GM20431 (cell line): ENCODE measurements around the gene KLHDC10.
"Not testable (repeated sequence)": the region's sequence is repeated elsewhere in the genome, so short reads cannot be mapped to it uniquely, and the experiment has no call there.

Source experiments
- in situ Hi-C: fragments of 300-500 bp; cut with MseI, MboI; formaldehyde crosslinking; loops from one replicate; pipeline ENCODE4 v1.15.0; 2020; ENCODE audit warnings: low sequenced_read_pairs; ENCODE audit not compliant: unreplicated experiment

Gene KLHDC10

DNA sequence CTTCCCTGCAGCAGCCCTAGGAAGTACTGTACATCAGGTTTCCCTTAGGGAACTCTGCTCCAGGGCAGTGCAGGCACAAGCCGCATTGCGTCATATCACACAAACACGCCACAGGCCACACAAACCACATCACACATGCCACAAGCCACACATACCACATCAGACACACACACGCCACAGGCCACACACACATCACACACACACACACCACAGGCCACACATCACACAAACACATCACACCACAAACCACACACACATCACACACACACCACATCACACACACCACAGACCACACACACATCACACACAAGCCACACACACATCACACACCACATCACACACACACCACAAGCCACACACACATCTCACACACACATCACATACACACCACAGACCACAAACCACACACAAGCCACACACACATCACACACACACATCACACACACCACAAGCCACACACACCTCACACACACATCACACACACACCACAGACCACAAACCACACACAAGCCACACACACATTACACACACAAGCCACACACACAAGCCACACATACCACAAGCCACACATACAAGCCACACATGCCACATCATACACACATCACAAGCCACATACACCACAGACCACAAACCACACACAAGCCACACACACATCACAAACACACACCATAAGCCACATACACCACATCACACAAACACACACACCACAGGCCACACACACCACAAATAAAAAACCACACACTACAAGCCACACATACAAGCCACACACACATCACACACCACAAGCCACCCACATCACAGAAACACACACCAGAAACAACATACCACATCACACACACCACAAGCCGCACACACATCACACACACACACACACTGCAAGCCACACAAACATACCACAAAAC is 81.5 kb downstream of the KLHDC10 start:
- in situ Hi-C loops, result no loop called here

DNA sequence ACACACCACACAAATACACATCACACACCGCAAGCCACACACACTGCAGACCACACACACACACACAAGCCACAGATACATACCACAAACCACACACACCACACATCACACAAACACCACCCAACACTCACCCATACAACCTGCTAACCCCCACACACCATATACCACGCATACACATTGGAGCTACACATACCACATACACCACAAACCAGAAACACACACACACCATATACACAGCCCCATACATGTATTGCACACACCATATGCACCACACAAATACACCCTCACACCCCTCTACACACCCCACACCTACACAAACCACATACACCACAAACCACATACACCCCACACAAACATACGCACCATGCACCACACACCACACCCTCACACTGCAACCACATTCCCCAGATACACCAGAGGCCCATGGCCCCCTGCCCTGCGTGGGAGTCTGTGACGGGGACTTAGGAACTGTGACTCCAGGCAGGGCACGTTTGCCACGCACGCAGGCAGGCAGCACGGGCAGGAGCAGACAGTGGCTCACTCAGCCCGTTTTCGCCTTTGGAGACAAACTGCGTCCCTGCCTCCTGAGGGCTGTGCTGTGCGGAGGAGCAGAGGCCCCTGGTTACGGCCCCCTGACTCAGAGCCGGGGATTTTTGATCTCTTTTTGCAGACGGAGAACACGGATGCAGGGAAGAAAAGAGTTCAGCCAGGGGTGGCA is 82.3 kb downstream of the KLHDC10 start:
- in situ Hi-C loops, result no loop called here

DNA sequence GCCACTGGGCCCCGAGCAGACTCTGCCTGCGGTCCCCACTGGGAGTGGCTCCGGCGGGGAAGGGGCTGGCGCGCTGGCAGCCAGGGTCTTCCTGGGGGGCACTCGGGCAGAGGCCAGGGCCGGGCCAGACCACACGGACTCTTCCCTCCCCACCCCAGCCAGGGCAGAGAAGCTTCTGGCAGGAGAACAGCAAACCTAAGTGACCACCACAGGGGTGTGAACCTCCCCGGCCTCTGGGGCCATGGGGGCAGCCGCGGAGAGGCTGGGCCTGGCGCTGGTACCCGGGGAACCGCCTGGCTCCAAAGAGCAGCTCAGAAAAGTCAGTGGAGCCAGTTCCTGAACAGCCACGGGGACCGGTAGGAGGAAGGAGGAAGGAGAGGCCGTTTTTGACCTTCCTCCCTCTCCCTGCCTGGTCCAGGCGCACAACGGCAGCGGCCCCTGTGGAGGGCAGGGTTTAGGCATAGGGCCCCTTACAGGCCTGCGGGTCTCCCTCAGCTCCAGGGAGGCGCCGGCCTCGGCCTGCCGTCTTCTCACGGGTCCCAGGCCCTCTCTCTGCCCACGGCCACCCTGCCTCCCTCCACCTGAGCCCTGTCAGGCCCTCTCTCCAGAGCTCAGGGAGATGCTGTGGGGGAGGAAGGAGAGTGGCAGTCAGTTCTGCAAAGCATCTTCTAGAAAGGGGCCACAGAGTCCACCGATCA is 83.0 kb downstream of the KLHDC10 start:
- in situ Hi-C loops, result no loop called here

DNA sequence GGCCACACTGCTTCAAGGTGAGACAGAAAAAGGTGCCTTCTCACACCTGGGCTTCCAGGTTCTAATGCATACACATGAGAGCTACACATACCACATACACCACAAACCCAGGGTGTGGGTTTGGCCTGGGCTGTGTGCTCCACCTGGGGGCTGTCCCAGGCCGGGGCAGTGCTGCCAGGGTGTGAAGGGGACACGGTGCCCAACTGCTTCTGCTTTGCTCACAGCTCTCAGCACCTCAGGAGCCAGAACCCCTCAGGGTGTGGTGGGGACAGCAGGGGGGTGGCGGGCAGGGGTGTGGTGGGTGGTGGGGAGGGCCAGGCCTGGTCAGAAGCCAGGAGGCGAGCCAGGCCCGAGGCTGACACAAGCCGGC is 83.8 kb downstream of the KLHDC10 start:
- in situ Hi-C loops, result no loop called here

DNA sequence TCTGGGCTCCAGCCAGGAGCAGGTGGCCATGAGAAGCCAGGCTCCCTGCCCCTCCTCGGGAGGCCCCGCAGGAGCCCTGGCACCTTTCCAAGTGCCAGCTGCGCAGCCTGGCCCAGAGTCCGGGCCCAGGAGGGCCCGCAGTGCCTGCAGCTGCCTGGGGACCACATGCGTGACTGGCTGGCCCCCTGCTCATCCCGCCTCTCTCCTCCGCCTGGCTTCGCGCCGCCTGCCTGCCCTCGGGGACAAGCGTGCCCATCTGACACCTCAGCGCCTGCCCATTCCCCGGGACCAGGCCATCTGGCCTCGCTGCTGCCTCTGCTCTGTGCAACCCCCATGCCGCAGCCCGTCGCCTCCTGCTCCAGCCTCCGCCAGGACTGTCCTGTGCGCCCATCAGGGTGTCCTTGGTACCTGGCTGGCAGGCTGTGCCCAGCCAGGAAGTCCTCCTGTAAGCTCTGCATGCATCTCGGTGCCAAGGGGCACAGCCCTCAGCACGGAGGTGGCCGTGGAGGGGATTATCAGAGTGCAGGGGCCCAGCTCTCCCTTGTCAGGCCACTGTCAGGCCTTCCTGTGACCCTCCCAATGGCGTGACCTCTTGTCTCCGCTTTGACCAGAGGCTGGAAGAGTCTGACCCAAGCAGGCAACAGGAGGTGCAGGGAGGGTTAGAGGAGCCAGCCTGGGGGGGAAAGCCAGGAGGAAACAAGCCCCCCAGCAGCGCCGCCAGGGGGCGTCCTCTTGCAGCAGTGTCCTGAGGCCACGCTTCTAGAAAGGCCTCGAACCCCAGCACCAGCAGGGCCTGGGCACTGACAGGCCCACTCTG is 84.4 kb downstream of the KLHDC10 start:
- in situ Hi-C loops, result no loop called here

DNA sequence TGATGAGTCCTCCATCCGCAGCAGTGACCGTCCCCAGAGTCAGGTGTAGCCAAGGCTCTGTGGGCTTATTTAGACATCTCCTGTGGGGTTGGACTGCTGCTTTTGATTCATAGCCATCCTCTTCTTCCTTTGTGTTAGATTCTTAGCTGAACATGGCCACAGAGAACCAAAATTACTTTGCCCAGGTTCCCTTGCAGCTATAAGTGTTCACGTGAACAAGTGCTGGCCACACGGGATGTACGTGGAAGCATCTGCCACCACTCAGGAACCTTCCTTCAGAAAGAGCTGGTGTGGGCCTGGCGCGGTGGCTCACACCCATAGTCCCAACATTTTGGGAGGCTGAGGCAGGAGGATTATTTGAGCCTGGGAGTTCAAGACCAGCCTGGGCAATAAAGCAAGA is 85.8 kb downstream of the KLHDC10 start:
- in situ Hi-C loops, result no loop called here

DNA sequence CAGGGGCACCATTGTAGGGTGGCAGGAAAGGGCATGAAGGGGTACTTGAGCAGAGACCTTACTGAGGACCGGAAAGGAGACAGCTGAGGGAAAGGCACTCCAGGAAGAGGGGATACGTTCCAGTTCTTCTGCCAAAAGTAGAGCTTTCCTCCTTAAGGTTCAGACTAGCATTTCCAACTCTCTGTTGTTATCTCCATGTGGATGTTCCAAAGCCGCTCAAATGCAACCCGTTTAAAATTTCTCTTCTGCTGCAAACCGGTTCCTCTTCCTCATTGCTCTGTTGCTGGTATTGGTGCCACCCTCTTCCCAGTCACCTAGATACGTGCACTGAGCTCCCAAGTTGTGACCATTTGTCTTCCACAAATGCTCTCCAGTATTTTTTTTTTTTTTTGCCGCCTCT is 87.4 kb downstream of the KLHDC10 start:
- in situ Hi-C loops, result no loop called here

DNA sequence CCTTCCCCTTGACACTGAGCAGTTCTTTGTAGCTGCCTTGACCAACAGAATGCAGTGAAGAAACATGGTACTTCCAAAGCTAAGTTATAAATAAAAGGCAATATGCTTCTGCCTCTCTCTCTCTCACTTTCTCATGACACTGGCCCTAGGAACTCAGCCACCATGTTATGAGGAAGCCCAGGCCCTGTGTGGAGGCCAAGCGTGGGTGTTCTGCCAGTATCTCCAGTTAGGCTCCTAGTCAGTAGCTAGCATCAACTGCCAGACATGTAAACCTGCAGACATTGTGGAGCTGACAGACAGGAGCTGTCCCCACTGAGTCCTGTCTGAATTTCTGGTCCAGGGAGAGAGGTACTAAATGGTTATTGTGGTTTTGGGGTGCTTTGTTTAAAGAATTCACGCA is 89.7 kb downstream of the KLHDC10 start:
- in situ Hi-C loops, result no loop called here

DNA sequence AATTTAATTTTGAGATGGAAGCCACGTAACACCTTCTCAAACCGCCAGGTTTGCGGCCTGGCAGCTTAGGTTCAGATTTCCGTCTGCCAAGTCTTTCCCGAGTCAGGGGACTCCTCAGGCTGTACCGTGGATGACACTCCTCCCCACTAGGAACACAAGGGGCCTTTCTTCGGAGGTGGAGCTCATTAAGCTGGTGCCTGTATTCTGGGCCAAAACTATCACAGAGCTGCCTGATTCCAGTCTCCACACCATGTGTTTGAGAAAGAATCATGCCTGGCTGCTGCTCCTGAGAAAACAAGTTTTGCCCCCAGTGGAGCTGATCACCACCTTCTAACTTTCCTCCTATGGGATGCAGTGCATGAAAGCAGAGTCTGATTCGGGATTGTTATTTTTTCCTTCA is 90.1 kb downstream of the KLHDC10 start:
- in situ Hi-C loops, result no loop called here

DNA sequence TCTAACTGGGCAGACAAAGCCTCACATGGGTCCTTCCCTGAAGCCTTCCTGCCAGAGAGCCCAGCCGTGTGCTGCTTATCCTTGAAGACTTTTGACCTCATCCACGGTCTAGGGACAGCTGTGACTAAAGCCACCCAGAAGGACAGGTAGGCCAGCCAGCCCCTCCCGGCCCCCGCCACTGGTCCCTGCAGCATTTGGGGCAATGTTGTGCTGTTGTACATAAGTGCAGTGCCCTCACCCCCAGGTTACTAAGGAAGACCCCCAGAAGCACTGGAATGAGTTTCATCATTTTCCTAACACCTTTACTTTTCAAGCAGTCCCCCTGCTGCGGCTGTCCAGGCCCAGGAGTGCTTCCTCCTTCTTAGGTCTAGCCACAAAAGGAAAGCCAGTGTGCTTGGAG is 91.9 kb downstream of the KLHDC10 start:
- in situ Hi-C loops, result no loop called here

DNA sequence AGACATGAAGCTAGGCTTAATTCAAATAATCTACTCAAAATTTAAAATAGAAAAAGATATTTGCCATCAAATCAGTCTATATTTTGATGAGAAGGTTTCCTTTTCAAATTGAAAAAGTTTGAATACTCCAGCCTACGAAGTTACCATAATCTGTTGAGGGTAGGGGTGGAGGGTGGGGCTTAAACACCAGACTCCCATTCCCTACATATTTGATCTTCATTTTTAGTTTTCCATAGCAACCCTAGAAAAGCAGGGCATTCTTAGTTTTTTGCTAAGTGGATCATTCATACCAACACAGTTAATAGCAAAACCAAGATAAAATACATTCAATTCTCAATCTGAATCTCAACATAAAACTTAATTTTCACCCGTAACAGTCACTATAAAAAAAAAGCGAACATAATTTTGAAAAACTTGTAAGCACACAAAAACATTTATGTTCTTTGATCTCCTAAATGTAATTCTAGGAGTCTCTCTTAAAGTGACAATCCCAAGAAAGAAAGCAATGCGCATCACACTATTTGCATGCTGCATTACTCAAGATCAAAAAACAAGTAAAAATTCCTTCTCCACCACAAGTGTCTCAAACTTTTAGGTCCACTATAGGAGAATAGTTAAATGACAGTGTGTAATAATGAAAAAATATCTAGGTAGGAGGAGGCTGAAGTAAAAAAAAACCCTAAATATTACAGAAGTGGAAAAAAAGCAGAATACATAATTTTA is 104.1 kb downstream of the KLHDC10 start:
- in situ Hi-C loops, result no loop called here

DNA sequence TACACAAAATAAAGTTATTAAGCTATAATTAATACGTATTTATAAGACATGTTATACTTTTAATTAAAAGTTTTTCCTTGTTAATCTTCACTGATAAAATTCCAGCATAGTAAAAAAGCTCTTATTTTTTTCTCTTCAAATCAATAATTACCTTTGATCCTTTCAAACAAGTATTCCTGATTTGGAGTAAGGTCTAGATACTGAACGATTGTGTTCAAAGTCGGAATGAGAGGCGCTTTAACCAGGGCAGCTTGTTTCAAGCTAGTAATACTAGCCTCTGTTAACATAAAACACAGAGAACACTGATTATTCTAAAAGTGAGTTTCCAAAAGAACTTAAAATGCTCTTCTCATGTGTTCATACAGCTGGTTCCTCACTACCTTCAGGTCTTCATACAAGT is 107.9 kb downstream of the KLHDC10 start:
- in situ Hi-C loops, result no loop called here

DNA sequence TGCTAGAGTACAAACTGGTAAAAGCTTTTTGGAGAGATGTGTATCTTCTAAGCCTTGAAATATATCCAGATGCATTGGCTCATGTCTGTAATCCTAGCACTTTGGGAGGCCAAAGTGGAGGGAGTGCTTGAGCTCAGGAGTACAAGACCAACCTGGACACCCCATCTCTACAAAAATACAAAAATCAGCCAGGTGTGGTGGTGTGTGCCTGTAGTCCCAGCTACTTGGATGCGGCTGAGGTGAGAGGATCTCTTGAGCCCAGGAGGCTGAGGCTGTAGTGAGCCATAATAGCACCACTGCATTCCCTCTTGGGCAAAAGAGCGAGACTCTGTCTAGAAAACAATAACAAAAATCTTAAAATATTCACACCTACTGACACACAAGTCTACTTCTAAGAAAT is 109.3 kb downstream of the KLHDC10 start:
- in situ Hi-C loops, result no loop called here

DNA sequence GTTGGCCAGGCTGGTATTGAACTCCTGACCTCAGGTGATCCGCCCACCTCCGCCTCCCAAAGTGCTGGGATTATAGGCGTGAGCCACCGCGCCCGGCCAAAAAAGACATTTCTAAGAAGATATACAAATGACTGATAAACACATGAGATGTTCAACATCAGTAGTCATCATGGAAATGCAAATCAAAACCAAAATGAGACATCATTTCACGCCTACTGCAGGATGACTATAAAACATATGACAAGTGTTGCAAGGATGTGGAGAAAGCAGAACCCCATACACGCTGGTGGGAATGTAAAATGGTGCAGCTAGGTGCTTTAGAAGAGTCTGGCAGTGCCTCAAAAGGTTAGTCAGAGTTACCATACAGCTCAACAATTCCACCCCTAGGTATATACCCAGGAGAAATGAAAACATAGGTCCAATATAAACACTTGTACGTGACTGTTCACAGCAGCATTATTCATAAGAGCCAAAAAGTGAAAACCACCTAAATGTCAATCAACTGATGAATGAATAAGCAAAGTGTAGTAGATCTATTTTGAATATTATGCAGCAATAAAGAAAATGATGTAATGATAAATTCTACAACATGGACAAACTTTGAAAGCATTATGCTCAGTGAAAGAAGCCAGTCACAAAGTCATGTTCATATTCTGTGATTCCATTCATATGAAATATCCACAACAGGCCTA is 110.4 kb downstream of the KLHDC10 start:
- in situ Hi-C loops, result no loop called here

DNA sequence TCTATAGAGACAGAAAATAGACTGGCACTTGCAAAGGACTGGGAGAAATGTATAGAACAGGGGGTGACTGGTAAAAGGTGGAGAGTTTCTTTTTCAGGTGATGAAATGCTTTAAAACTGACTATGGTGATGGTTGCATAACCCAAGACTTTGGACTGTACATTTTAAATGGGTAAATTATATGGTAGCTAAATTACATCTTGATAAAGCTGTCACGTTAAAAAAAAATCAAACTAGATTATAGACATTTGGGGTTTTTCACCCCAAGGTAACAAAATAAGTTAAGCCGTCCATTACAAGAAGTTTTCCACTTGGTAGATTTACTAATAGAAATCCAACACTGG is 110.9 kb downstream of the KLHDC10 start:
- in situ Hi-C loops, result no loop called here

DNA sequence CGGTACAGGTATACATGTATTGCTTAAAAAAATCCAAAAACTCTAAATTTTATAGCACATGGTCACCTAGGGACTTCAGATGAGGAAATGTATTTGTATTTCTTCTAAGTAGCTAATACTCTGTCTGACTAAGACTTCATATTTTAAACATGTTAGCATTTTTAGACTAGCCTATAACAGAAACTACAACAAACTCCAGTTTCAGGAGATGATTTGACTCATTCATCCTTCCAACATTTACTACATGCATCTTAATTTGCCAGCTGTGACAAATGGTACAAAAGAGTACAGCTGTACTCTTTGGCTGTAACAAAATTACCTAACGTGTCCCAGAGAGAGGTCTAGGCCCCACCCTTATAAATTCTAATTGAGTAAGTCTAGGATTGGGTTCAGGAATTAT is 112.7 kb downstream of the KLHDC10 start:
- in situ Hi-C loops, result no loop called here

DNA sequence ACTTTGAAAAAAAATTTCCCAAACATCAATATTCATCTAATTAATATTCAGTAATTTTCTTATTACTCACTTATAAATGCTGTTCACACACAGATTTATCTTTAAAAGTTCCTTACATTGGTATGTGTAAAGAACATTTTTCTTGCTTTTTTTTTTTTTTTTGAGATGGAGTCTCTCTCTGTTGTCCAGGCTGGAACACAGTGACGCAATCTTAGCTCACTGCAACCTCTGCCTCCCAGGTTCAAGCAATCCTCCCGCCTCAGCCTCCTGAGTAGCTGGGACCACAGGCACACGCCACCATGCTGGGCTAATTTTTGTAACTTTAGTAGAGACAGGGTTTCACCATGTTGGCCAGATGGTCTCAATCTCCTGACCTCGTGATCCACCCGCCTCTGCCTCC is 114.0 kb downstream of the KLHDC10 start:
- in situ Hi-C loops, result not testable (repeated sequence)
